Measurements from ENCODE around the gene STOX2.

STOX2 gene

DNA sequence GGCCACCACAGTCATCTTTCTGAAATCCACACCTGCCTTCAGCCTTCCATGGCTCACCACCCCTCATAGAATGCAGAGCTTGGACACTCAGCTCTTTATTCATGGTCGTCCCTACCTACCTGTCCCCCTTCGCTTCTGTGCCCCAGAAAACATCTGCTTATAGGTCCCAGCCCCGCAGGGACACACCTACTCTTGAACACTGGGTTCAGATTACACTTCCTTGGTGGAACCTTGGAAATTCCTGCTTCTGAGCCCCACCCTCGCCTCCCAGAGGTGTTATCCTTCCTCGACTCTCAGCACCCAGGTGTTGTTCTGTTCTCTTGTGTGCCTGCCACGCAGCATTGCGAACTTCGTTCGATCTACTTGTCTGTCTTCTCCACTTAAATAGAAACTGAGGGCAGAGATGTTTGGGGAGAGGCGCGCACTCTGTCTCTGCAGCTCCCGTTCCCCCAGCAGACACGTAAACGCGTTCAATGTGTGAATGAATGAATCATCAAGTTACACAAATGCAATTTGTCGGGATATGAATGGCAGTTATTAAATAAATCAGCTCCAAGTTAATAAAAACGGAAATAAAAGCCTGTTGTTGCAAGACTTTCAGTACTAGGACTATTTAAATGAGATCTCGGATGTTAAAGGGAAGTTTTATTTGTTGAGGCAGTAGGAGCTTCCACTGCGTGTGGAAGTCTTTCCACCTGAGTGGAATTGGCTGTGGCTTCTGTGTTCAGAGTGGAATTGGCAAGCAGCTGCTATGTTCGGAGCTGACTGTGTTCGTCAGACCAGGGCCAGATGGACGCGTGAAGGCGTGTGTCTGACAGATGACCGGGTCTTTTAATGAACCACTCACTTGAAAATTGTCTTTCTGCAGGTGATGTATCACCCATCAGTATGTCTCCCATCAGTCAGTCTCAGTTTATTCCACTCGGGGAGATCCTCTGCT lies 95.6 kb downstream of the STOX2 start:
- Mint-ChIP-seq H3K4me3 (no peak overlapping the region), H3K27me3 (peaks cover 8% of the 10 kb centered on the region), H3K36me3 (ENCODE audit: low read depth) (no peaks in the 10 kb centered on the region)

GRCh38 chr4:184003433-184003832 lies 98.3 kb downstream of the STOX2 start:
- Mint-ChIP-seq H3K9me3 (no peaks in the 10 kb centered on the region), H3K27ac (no peak overlapping the region), H3K36me3 (ENCODE audit: low read depth) (no peaks in the 10 kb centered on the region), H3K27me3 (peaks cover 8% of the 10 kb centered on the region), H3K4me3 (no peak overlapping the region), H3K4me1 (ENCODE audit: low read depth) (no peaks in the 10 kb centered on the region)
- no peak for DNase-seq

More for the DNA sequence above, 95.6 kb downstream of the STOX2 start:
- Mint-ChIP-seq H3K4me1 (ENCODE audit: low read depth) (no peaks in the 10 kb centered on the region), H3K27ac (no peak overlapping the region), H3K9me3 (no peaks in the 10 kb centered on the region)
- no peak for DNase-seq

- H3K27ac Mint-ChIP-seq = no peak overlapping the region
- H3K4me3 Mint-ChIP-seq = no peak overlapping the region
- no peaks in the 10 kb centered on the region for H3K36me3 Mint-ChIP-seq (ENCODE audit: low read depth)
- H3K4me1 Mint-ChIP-seq (ENCODE audit: low read depth) = peaks cover 2% of the 10 kb centered on the region
- no peaks in the 10 kb centered on the region for H3K9me3 Mint-ChIP-seq
- DNase-seq = no peak
- H3K27me3 Mint-ChIP-seq = peaks cover 3% of the 10 kb centered on the region
These were observed 102.8 kb downstream of the STOX2 start for GRCh38 chr4:184007891-184008290.

- Mint-ChIP-seq H3K4me1 (ENCODE audit: low read depth) (peaks cover 3% of the 10 kb centered on the region), H3K9me3 (no peaks in the 10 kb centered on the region), H3K27me3 (peaks cover 2% of the 10 kb centered on the region), H3K4me3 (no peak overlapping the region), H3K36me3 (ENCODE audit: low read depth) (no peaks in the 10 kb centered on the region), H3K27ac (no peak overlapping the region)
- no peak for DNase-seq
These were observed 105.6 kb downstream of the STOX2 start for GRCh38 chr4:184010696-184011095.

DNA sequence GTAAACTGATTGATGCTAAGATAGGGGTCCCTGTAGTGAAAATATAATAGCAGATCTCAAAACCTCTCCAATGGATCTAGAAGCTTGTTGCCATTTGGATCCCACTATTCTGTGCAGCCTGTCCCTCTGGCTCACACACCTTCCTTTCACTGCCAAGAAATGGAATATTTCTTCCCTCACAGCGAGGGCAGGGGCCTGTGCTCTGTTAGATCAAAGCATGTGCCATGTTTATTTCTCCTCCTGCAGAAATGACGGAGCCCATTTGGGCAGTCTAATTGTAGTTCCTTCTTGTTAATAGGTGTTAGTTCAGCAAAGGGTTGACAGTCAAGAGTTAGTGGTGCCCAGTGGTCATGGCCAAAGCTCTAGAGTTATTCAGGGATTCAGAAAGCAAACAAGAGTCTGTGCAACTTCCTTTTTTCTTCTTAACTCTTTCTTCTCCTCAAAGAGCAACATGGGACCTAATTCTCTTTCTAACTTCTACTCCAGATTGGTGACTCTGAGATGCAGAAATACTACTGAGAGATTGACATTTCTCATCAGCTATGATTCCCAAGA lies 106.8 kb downstream of the STOX2 start:
- Mint-ChIP-seq H3K36me3 (ENCODE audit: low read depth) (no peaks in the 10 kb centered on the region), H3K4me1 (ENCODE audit: low read depth) (peaks cover 3% of the 10 kb centered on the region), H3K27ac (no peak overlapping the region), H3K27me3 (peaks cover 2% of the 10 kb centered on the region), H3K9me3 (no peaks in the 10 kb centered on the region), H3K4me3 (no peak overlapping the region)
- no peak for DNase-seq

DNA sequence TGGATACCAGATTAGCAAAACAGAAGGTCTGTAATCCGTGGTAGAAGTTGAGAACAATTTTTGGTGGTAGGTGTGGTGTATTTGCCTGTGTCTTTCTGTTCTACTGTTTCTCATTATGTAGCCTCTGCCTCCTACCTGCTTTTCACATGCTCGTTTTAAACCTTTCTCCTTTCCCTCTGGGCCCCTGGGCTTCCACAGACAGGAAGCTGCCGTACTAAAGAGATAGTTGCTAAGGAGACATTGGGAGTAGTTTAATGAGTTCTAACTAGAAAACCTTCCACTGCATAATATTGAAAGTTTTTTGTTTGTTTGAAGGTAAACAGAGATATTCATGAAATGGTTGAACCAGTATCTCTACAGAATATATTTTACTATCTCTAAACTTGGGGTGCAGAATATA lies 107.8 kb downstream of the STOX2 start:
- H3K27me3 Mint-ChIP-seq = peaks cover 2% of the 10 kb centered on the region
- no peak overlapping the region for H3K27ac Mint-ChIP-seq
- no peak for DNase-seq
- H3K4me1 Mint-ChIP-seq (ENCODE audit: low read depth) = peaks cover 3% of the 10 kb centered on the region
- no peaks in the 10 kb centered on the region for H3K9me3 Mint-ChIP-seq
- H3K36me3 Mint-ChIP-seq (ENCODE audit: low read depth) = no peaks in the 10 kb centered on the region
- H3K4me3 Mint-ChIP-seq = no peak overlapping the region

DNA sequence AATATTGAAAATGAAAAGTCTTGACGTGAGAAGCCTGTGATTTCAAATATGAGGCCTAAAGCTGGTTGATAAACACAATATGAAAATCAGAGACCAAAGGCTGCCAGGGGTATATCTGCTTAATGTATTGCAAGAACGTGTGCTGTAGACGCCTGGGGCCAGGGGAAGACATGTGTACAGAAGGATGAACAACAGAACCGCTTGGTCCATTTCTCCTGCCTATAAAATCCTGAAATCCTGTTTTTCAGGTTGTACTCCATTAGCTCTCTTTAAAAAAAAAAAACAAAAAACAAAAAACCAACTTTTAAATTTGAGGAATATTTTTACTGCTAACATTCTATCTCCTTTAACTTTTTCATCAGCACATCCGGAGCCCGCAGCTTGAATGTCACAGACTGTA lies 109.2 kb downstream of the STOX2 start:
- Mint-ChIP-seq H3K4me3 (no peak overlapping the region), H3K27ac (no peak overlapping the region), H3K27me3 (no peaks in the 10 kb centered on the region), H3K36me3 (ENCODE audit: low read depth) (no peaks in the 10 kb centered on the region), H3K4me1 (ENCODE audit: low read depth) (peaks cover 3% of the 10 kb centered on the region), H3K9me3 (no peaks in the 10 kb centered on the region)
- no peak for DNase-seq

GRCh38 chr4:184016759-184017668 lies 111.9 kb downstream of the STOX2 start:
- H3K4me3 Mint-ChIP-seq = no peak overlapping the region
- peaks cover 3% of the 10 kb centered on the region for H3K4me1 Mint-ChIP-seq (ENCODE audit: low read depth)
- H3K9me3 Mint-ChIP-seq = no peaks in the 10 kb centered on the region
- peaks cover 6% of the 10 kb centered on the region for H3K27me3 Mint-ChIP-seq
- no peak overlapping the region for H3K27ac Mint-ChIP-seq
- DNase-seq = no peak
- no peaks in the 10 kb centered on the region for H3K36me3 Mint-ChIP-seq (ENCODE audit: low read depth)

GRCh38 chr4:184019076-184019475 lies 114.0 kb downstream of the STOX2 start:
- Mint-ChIP-seq H3K4me3 (no peak overlapping the region), H3K36me3 (ENCODE audit: low read depth) (no peaks in the 10 kb centered on the region), H3K4me1 (ENCODE audit: low read depth) (no peaks in the 10 kb centered on the region), H3K27me3 (peaks cover 11% of the 10 kb centered on the region), H3K27ac (no peak overlapping the region), H3K9me3 (no peaks in the 10 kb centered on the region)
- DNase-seq = no peak

DNA sequence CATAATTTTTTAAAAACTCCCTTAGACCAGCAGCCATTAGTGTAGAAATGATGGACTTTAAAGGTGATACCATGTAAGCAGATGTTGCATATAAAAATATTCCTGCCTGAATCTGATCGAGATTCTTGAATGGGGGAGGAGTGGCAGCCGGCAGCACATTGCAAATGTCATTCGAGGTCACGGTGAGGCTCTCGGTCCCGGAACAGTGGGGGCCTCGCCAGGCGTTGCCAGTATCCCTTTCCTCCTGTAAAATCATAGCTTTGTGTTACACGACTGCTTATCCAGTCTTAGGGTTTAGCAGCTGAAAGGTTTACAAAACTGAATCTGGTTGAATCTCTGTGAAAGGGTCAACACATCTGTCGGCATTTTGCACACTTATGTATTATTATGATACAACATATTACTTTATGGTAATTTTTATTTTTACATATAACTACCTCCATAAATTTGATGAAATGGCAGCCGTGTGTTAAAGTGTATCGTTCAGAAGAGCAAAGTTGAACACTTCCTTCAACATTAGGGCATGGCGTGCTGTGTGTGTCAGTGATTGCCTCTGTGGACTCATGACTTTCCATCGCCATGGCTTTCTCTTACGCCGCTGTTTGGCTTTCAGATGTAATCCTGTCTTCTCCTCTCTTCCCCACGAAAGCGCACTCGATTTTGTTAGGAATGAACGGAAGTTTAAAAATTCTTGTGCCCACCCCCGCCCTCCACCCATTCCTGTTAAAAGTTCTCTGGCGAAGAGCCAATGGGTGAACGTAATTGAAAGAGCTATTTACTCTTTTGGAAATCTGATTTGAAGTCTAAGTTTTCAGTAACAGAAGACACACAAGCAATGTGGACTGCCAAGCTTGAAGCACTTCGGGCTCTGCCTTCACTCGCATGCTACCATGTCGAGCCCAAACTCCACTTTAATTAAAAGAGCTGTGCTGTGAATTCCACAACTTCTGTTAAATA lies 114.8 kb downstream of the STOX2 start:
- H3K4me3 Mint-ChIP-seq = no peak overlapping the region
- DNase-seq = no peak
- no peaks in the 10 kb centered on the region for H3K4me1 Mint-ChIP-seq (ENCODE audit: low read depth)
- no peaks in the 10 kb centered on the region for H3K36me3 Mint-ChIP-seq (ENCODE audit: low read depth)
- H3K27ac Mint-ChIP-seq = no peak overlapping the region
- H3K9me3 Mint-ChIP-seq = no peaks in the 10 kb centered on the region
- H3K27me3 Mint-ChIP-seq = peaks cover 11% of the 10 kb centered on the region

DNA sequence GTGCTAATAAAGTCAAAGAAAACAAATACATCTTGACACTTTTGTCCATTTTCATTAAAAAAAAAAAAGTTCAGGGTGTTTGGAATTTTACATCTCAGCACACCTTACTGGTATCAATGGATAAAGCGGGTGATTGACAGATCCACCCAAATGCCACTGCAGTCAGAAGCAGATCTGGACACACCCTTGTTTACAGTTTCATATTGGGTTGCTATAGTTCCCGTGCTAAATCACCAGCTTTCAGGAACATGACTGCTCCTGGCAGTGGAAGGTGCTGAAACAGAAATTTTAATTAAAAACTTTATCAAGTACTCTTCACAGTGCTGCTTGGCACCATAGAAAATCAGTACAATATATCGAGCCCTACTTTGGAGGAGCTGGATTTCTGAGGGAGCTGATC lies 116.3 kb downstream of the STOX2 start:
- H3K9me3 Mint-ChIP-seq = no peaks in the 10 kb centered on the region
- H3K4me3 Mint-ChIP-seq = no peak overlapping the region
- peaks cover 11% of the 10 kb centered on the region for H3K27me3 Mint-ChIP-seq
- no peaks in the 10 kb centered on the region for H3K4me1 Mint-ChIP-seq (ENCODE audit: low read depth)
- no peaks in the 10 kb centered on the region for H3K36me3 Mint-ChIP-seq (ENCODE audit: low read depth)
- no peak for DNase-seq
- H3K27ac Mint-ChIP-seq = no peak overlapping the region

- no peak for DNase-seq
- peaks cover 11% of the 10 kb centered on the region for H3K27me3 Mint-ChIP-seq
These were observed 117.7 kb downstream of the STOX2 start for GRCh38 chr4:184022679-184023383.

DNA sequence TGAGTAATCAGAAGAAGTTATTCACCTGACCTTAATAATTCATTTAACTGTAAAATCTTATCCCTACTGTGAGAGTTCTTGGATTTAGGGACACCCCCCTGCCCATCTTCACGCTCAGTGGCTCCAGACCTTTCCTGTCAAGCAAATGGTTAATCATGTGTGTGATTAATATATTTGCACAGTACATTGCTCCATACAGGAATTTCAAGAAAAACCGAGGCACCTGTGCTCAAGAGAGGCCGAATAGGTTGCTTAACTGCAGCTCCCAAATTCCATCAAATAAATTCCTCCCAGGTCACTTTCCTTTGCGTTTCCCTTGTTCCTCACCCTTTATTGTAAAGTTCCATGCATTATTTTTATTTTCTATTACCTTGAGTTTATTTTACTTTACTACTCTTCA lies 119.5 kb downstream of the STOX2 start:
- Mint-ChIP-seq H3K4me3 (no peak overlapping the region), H3K27ac (no peak overlapping the region), H3K4me1 (ENCODE audit: low read depth) (peaks cover 22% of the 10 kb centered on the region), H3K9me3 (no peaks in the 10 kb centered on the region), H3K36me3 (ENCODE audit: low read depth) (no peaks in the 10 kb centered on the region), H3K27me3 (peaks cover 11% of the 10 kb centered on the region)
- no peak for DNase-seq

More at GRCh38 chr4:184022679-184023383, 117.7 kb downstream of the STOX2 start:
- no peaks in the 10 kb centered on the region for H3K36me3 Mint-ChIP-seq (ENCODE audit: low read depth)
- H3K27ac Mint-ChIP-seq = no peak overlapping the region
- H3K9me3 Mint-ChIP-seq = no peaks in the 10 kb centered on the region
- peaks cover 5% of the 10 kb centered on the region for H3K4me1 Mint-ChIP-seq (ENCODE audit: low read depth)
- no peak overlapping the region for H3K4me3 Mint-ChIP-seq

Data from activated T-cell treated with anti-CD3 and anti-CD28 coated beads, Interleukin-2, amount 50 U/mL, for 24 hours (primary cell).